ENCODE data around the gene RNF166.

The RNF166 gene

DNA sequence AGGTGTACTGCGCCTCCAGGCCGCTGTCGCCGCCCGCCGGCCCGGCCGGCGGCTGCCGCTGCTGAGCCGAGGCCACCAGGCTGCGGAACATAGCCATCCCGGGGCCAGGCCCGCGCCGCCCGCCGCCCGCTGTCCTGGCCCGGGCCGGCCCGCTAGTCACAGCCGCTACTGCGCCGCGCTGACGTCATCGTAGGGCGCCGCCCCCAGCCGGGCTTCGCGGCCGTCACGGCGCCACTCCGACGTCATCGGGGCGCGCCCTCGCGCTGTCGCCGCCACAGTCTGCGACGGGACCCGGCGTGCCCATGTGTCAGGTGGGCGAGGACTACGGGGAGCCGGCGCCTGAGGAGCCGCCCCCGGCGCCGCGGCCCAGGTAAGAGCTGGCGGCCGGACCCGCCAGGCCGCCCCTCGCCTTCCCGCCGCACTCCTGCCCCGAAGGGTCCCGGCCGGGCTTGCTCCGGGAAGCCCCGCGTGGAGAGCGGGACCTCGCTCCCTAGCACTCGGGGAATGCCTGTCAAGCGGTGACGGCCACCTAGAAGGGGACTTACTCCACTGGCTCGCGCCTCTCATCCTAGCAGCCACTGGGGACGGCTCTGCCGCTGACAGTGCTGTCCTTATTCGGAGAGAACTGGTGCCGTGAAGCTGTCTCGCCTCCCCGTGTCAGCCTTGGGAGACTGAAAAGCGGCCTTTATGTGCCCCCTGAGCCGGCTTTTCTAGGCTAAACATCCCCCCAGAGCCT is at the start of gene RNF166, which contains the start of gene CTU2:
Gene RNF166 (minus strand): TSS at position 180 of the 736 bp plus-strand sequence. CDS start 83 bp downstream, at position 97.
Gene CTU2 (plus strand): TSS at position 275 of the 736 bp plus-strand sequence. CDS start 28 bp downstream, at position 303.
- Histone ChIP-seq H3K36me3 (ENCODE audit: control insufficient read depth in 5 of 5, insufficient read depth in 5 of 5, low read length in 5 of 5) (peaks cover 0 to 8% (median 3%) of the 10 kb centered on the region in 5 donors), H3K27me3 (ENCODE audit: control insufficient read depth in 5 of 5, insufficient read depth in 4 of 5, low read length in 5 of 5) (no peaks in the 10 kb centered on the region), H3K4me1 (ENCODE audit: control insufficient read depth in 5 of 5, insufficient read depth in 5 of 5, low read length in 5 of 5) (peaks cover 14 to 66% (median 55%) of the 10 kb centered on the region in 5 donors), H3K4me3 (ENCODE audit: low read depth in 1 of 5, low read length in 5 of 5) (peak within 1 kb of the TSS; percentile 90 to 98 (median 96)), H3K9ac (ENCODE audit: low read length in 5 of 5) (peak within 1 kb of the TSS; percentile 79 to 97 (median 96)), H3K27ac (ENCODE audit: low read depth, low read length) (peak within 1 kb of the TSS; percentile 81), H3K9me3 (ENCODE audit: control insufficient read depth in 5 of 5, low read length in 5 of 5) (no peaks in the 10 kb centered on the region)

- no peaks in the 10 kb centered on the region for H3K27me3 ChIP-seq (ENCODE audit: control insufficient read depth in 5 of 5, insufficient read depth in 4 of 5, low read length in 5 of 5)
- H3K9me3 ChIP-seq (ENCODE audit: control insufficient read depth in 5 of 5, low read length in 5 of 5): peaks cover 0 to 3% (median 0%) of the 10 kb centered on the region in 5 donors
- H3K36me3 ChIP-seq (ENCODE audit: control insufficient read depth in 5 of 5, insufficient read depth in 5 of 5, low read length in 5 of 5): peaks cover 0 to 22% (median 6%) of the 10 kb centered on the region in 5 donors
- H3K27ac ChIP-seq (ENCODE audit: low read depth, low read length): no peak overlapping the region
- H3K4me3 ChIP-seq (ENCODE audit: low read depth in 1 of 5, low read length in 5 of 5): no peak overlapping the region
- no peak overlapping the region for H3K9ac ChIP-seq (ENCODE audit: low read length in 5 of 5)
- H3K4me1 ChIP-seq (ENCODE audit: control insufficient read depth in 5 of 5, insufficient read depth in 5 of 5, low read length in 5 of 5): peaks cover 0 to 41% (median 22%) of the 10 kb centered on the region in 5 donors
These were observed 48.9 kb upstream of the RNF166 start for GRCh38 chr16:88754912-88755744.

DNA sequence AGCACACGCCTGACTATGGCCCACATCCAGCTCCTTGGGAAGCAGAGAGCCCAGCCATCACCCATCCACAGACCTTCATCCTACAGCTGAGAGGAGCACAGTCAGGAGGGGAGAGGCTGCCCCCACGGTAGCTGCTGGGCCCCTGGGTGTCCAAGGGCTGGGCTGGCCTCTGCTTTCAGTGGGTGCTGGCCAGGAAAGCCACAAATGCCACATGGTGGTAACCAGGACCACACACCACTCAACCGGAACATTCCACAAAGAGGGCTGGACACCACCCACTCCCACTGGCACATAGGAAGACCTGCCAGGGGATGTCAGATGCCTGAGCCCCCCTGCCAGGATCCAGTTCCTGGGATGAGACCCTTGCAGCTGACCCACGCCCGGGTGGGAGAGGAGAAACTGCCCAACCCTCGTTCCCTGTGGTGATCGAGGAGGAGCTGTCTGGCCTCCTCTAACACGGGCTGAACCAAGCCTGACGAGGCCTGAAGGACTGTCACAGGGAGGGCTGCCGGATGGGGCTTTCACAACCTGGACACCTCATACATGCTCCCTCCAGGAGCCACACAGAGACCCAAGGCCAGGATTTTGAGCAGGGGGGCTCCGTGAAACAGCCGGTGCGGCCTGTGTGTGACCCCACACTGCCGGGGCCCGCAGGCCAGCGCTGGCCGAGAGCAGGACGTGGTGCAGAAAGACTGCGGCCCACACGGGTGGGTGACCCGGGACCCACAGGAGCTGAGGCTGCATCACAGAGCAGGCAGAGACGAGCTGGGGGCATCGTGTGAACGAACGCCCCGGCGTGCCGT is 48.1 kb upstream of the RNF166 start:
- peak overlapping the region in 1 of 5 donors; percentile 1 for H3K9ac ChIP-seq (ENCODE audit: low read length in 5 of 5)
- no peak overlapping the region for H3K27ac ChIP-seq (ENCODE audit: low read depth, low read length)
- peaks cover 0 to 3% (median 0%) of the 10 kb centered on the region in 5 donors for H3K9me3 ChIP-seq (ENCODE audit: control insufficient read depth in 5 of 5, low read length in 5 of 5)
- H3K4me3 ChIP-seq (ENCODE audit: low read depth in 1 of 5, low read length in 5 of 5): no peak overlapping the region
- no peaks in the 10 kb centered on the region for H3K27me3 ChIP-seq (ENCODE audit: control insufficient read depth in 5 of 5, insufficient read depth in 4 of 5, low read length in 5 of 5)
- H3K4me1 ChIP-seq (ENCODE audit: control insufficient read depth in 5 of 5, insufficient read depth in 5 of 5, low read length in 5 of 5): peaks cover 0 to 32% (median 13%) of the 10 kb centered on the region in 5 donors
- peaks cover 0 to 23% (median 7%) of the 10 kb centered on the region in 5 donors for H3K36me3 ChIP-seq (ENCODE audit: control insufficient read depth in 5 of 5, insufficient read depth in 5 of 5, low read length in 5 of 5)

GRCh38 chr16:88753602-88754001 is 47.4 kb upstream of the RNF166 start:
- Histone ChIP-seq H3K4me1 (ENCODE audit: control insufficient read depth in 5 of 5, insufficient read depth in 5 of 5, low read length in 5 of 5) (peaks cover 0 to 25% (median 6%) of the 10 kb centered on the region in 5 donors), H3K9me3 (ENCODE audit: control insufficient read depth in 5 of 5, low read length in 5 of 5) (peaks cover 0 to under 1% (median 0%) of the 10 kb centered on the region in 5 donors), H3K4me3 (ENCODE audit: low read depth in 1 of 5, low read length in 5 of 5) (no peak overlapping the region), H3K27ac (ENCODE audit: low read depth, low read length) (no peak overlapping the region), H3K36me3 (ENCODE audit: control insufficient read depth in 5 of 5, insufficient read depth in 5 of 5, low read length in 5 of 5) (peaks cover 0 to 25% (median 8%) of the 10 kb centered on the region in 5 donors), H3K27me3 (ENCODE audit: control insufficient read depth in 5 of 5, insufficient read depth in 4 of 5, low read length in 5 of 5) (no peaks in the 10 kb centered on the region), H3K9ac (ENCODE audit: low read length in 5 of 5) (no peak overlapping the region)

DNA sequence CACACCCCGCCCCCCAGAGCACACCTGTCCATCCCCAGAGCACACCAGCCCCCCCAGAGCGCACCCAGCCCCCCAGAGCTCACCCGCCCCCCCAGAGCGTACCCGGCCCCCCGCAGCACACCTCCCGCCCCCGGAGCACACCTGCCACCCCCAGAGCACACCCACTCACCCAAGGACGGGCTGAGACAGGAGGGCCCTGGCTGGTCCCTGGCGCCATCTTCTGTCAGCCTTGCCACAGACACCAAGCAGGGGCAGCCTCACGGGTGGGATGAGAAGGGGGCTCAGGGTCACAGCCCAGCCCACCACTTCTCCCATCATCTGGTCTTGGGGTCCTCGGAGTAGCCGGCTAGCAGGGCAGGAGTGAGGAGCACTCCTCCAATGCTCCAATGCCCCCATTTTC is 47.0 kb upstream of the RNF166 start:
- Histone ChIP-seq H3K9ac (ENCODE audit: low read length in 5 of 5) (no peak overlapping the region), H3K27me3 (ENCODE audit: control insufficient read depth in 5 of 5, insufficient read depth in 4 of 5, low read length in 5 of 5) (no peaks in the 10 kb centered on the region), H3K27ac (ENCODE audit: low read depth, low read length) (no peak overlapping the region), H3K4me3 (ENCODE audit: low read depth in 1 of 5, low read length in 5 of 5) (no peak overlapping the region), H3K9me3 (ENCODE audit: control insufficient read depth in 5 of 5, low read length in 5 of 5) (no peaks in the 10 kb centered on the region), H3K36me3 (ENCODE audit: control insufficient read depth in 5 of 5, insufficient read depth in 5 of 5, low read length in 5 of 5) (peaks cover 0 to 28% (median 8%) of the 10 kb centered on the region in 5 donors), H3K4me1 (ENCODE audit: control insufficient read depth in 5 of 5, insufficient read depth in 5 of 5, low read length in 5 of 5) (peaks cover 0 to 25% (median 6%) of the 10 kb centered on the region in 5 donors)

GRCh38 chr16:88752386-88753002 is 46.3 kb upstream of the RNF166 start:
- Histone ChIP-seq H3K27ac (ENCODE audit: low read depth, low read length) (no peak overlapping the region), H3K9me3 (ENCODE audit: control insufficient read depth in 5 of 5, low read length in 5 of 5) (no peaks in the 10 kb centered on the region), H3K4me1 (ENCODE audit: control insufficient read depth in 5 of 5, insufficient read depth in 5 of 5, low read length in 5 of 5) (peaks cover 0 to 27% (median 3%) of the 10 kb centered on the region in 5 donors), H3K36me3 (ENCODE audit: control insufficient read depth in 5 of 5, insufficient read depth in 5 of 5, low read length in 5 of 5) (peaks cover 0 to 34% (median 11%) of the 10 kb centered on the region in 5 donors), H3K27me3 (ENCODE audit: control insufficient read depth in 5 of 5, insufficient read depth in 4 of 5, low read length in 5 of 5) (no peaks in the 10 kb centered on the region), H3K9ac (ENCODE audit: low read length in 5 of 5) (no peak overlapping the region), H3K4me3 (ENCODE audit: low read depth in 1 of 5, low read length in 5 of 5) (no peak overlapping the region)

GRCh38 chr16:88750854-88751253 is 44.6 kb upstream of the RNF166 start:
- Histone ChIP-seq H3K27me3 (ENCODE audit: control insufficient read depth in 5 of 5, insufficient read depth in 4 of 5, low read length in 5 of 5) (no peaks in the 10 kb centered on the region), H3K27ac (ENCODE audit: low read depth, low read length) (no peak overlapping the region), H3K36me3 (ENCODE audit: control insufficient read depth in 5 of 5, insufficient read depth in 5 of 5, low read length in 5 of 5) (peaks cover 0 to 37% (median 11%) of the 10 kb centered on the region in 5 donors), H3K9ac (ENCODE audit: low read length in 5 of 5) (no peak overlapping the region), H3K4me3 (ENCODE audit: low read depth in 1 of 5, low read length in 5 of 5) (no peak overlapping the region), H3K4me1 (ENCODE audit: control insufficient read depth in 5 of 5, insufficient read depth in 5 of 5, low read length in 5 of 5) (peaks cover 2 to 43% (median 11%) of the 10 kb centered on the region in 5 donors), H3K9me3 (ENCODE audit: control insufficient read depth in 5 of 5, low read length in 5 of 5) (no peaks in the 10 kb centered on the region)

DNA sequence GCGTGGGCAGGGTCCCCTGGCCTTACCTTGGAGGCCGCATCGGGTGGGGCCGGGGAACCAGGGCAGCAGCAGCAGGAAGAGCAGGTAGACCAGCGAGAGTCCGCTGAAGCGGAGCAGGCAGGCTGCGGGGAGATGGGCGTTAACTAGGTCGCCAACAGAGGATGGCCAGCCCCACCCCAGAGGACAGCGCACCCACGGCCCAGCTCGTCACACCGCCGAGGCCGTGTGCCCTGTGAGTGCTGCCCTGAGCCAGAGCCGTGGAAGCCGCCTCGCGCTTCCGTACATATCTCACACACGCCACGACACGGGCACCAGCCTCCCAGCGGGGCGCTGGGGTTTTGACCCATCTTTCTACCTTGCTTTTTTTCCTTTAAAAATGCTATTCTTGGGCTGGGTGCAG is 43.1 kb upstream of the RNF166 start:
- peaks cover 0 to 37% (median 11%) of the 10 kb centered on the region in 5 donors for H3K36me3 ChIP-seq (ENCODE audit: control insufficient read depth in 5 of 5, insufficient read depth in 5 of 5, low read length in 5 of 5)
- H3K4me1 ChIP-seq (ENCODE audit: control insufficient read depth in 5 of 5, insufficient read depth in 5 of 5, low read length in 5 of 5): peaks cover 4 to 49% (median 23%) of the 10 kb centered on the region in 5 donors

GRCh38 chr16:88748364-88748763 is 42.2 kb upstream of the RNF166 start:
- no peaks in the 10 kb centered on the region for H3K9me3 ChIP-seq (ENCODE audit: control insufficient read depth in 5 of 5, low read length in 5 of 5)
- H3K36me3 ChIP-seq (ENCODE audit: control insufficient read depth in 5 of 5, insufficient read depth in 5 of 5, low read length in 5 of 5): peaks cover 0 to 30% (median 9%) of the 10 kb centered on the region in 5 donors
- H3K4me1 ChIP-seq (ENCODE audit: control insufficient read depth in 5 of 5, insufficient read depth in 5 of 5, low read length in 5 of 5): peaks cover 4 to 49% (median 29%) of the 10 kb centered on the region in 5 donors
- no peak overlapping the region for H3K9ac ChIP-seq (ENCODE audit: low read length in 5 of 5)
- no peak overlapping the region for H3K27ac ChIP-seq (ENCODE audit: low read depth, low read length)
- no peaks in the 10 kb centered on the region for H3K27me3 ChIP-seq (ENCODE audit: control insufficient read depth in 5 of 5, insufficient read depth in 4 of 5, low read length in 5 of 5)
- no peak overlapping the region for H3K4me3 ChIP-seq (ENCODE audit: low read depth in 1 of 5, low read length in 5 of 5)

More for the DNA sequence above, 43.1 kb upstream of the RNF166 start:
- no peak overlapping the region for H3K27ac ChIP-seq (ENCODE audit: low read depth, low read length)
- no peaks in the 10 kb centered on the region for H3K9me3 ChIP-seq (ENCODE audit: control insufficient read depth in 5 of 5, low read length in 5 of 5)
- H3K9ac ChIP-seq (ENCODE audit: low read length in 5 of 5): no peak overlapping the region
- H3K27me3 ChIP-seq (ENCODE audit: control insufficient read depth in 5 of 5, insufficient read depth in 4 of 5, low read length in 5 of 5): no peaks in the 10 kb centered on the region
- no peak overlapping the region for H3K4me3 ChIP-seq (ENCODE audit: low read depth in 1 of 5, low read length in 5 of 5)
